Thyroid gland (tissue), 4 donors: ENCODE data around the gene NAT10.

Experiments used
- CTCF ChIP-seq, 6 experiments: fragments of 200-600 bp in 3 of 6; fragments of 450-650 bp in 3 of 6; sonication (generic) in 3 of 6; IDR thresholded peaks; one replicate each; pipeline ENCODE4 v1.5.1; 2016 to 2019; ENCODE audit warnings: antibody characterized with exemption in 6 of 6, mild to moderate bottlenecking in 2 of 6, inconsistent platforms in 1 of 6, moderate library complexity in 1 of 6
- POLR2A ChIP-seq, 2 donors: fragments of 450-650 bp; IDR thresholded peaks; one replicate each; pipeline ENCODE4 v1.6.1; 2017; ENCODE audit warnings: antibody characterized with exemption in 2 of 2, mild to moderate bottlenecking in 2 of 2, moderate library complexity in 1 of 2

GRCh38 chr11:34086554-34087283, 18.7 kb upstream of the NAT10 start:
- no peak for TF ChIP-seq CTCF (IDR thresholded peaks at IDR 0.05)
- no peak for TF ChIP-seq POLR2A (IDR thresholded peaks at IDR 0.05)
